Suprapubic skin (tissue), 4 donors: ENCODE data around the gene ATF2. TPM values are rescaled to one million over a fixed set of nuclear protein-coding genes. Genes with fewer than 3 reads are reported as not detected.
"Not testable (repeated sequence)": the region's sequence is repeated elsewhere in the genome, so short reads cannot be mapped to it uniquely, and the experiment has no call there.

ENCODE experiments used
- DNase-seq, 2 donors: peaks; one replicate each; pipeline ENCODE4 v3.0.0-alpha.2; 2019; ENCODE audit warnings: low spot score in 2 of 2
- H3K27ac ChIP-seq: fragments of 200-600 bp; sonication (generic); one replicate; pipeline ENCODE4 v1.5.1; 2019
- H3K27me3 ChIP-seq: fragments of 200-600 bp; sonication (generic); one replicate; pipeline ENCODE4 v1.5.1; 2019
- H3K36me3 ChIP-seq: fragments of 200-600 bp; sonication (generic); one replicate; pipeline ENCODE4 v1.5.1; 2019
- H3K4me1 ChIP-seq: fragments of 200-600 bp; sonication (generic); one replicate; pipeline ENCODE4 v1.5.1; 2019
- H3K4me3 ChIP-seq: fragments of 200-600 bp; sonication (generic); one replicate; pipeline ENCODE4 v1.5.1; 2019; ENCODE audit warnings: mild to moderate bottlenecking
- H3K9me3 ChIP-seq: fragments of 200-600 bp; sonication (generic); one replicate; pipeline ENCODE4 v1.5.1; 2019
- EP300 ChIP-seq: sonication (generic); formaldehyde crosslinking; IDR thresholded peaks from one replicate; pipeline ENCODE4 v1.6.1; 2017; ENCODE audit warnings: antibody characterized with exemption
- POLR2A ChIP-seq, 2 donors: fragments of 450-650 bp; IDR thresholded peaks; one replicate each; pipeline ENCODE4 v1.6.1; 2017; ENCODE audit warnings: antibody characterized with exemption in 2 of 2, mild to moderate bottlenecking in 2 of 2, moderate library complexity in 2 of 2
- POLR2AphosphoS5 ChIP-seq, 3 donors: sonication (generic); formaldehyde crosslinking; IDR thresholded peaks; one replicate each; pipeline ENCODE4 v1.6.1; 2017; ENCODE audit warnings: antibody characterized with exemption in 3 of 3
- WGBS: methylation state at CpG from one replicate; pipeline ENCODE4 v1.1.5; 2018; 5-methylcytosine and 5-hydroxymethylcytosine counted together
- total RNA-seq, 4 donors: library from RNA; depleted of rRNA; stranded (reverse); fragments of >200 nt; gene quantifications; one replicate each; pipeline ENCODE4 v1.1.0, GENCODE V29; 2016
- TF ChIP-seq, protein P1 (sequence below), 2 donors: fragments of 200-600 bp in 1 of 2; fragments of 450-650 bp in 1 of 2; sonication (generic) in 1 of 2; IDR thresholded peaks; one replicate each; pipeline ENCODE4 v1.5.1; 2016 to 2019; ENCODE audit warnings: antibody characterized with exemption in 2 of 2, mild to moderate bottlenecking in 1 of 2, moderate library complexity in 1 of 2

The ATF2 gene
- total RNA-seq, 4 donors from 2014 or later = 22.3 to 46.9 (median 27.0) TPM

DNA sequence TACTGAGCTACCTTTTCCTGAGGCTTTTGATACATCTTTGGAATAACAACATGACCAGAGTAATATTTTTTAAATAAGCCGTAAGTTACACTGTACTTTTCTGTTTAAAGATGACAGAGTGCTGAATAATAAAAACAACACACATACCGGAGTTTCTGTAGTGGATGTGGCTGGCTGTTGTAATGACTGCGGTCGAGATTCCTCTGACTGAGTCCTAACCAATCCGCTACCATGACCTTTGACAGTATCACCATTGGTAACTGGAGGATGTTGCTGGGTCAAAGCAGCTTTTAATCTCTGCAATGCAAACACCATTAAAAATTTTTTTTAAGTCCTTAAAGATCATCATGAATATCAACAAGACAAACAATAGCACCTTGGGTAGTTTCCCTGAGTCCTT, 70.7 kb downstream of the ATF2 start:
- no peak for DNase-seq
- Histone ChIP-seq H3K4me3 (no peak overlapping the region), H3K27me3 (no peaks in the 10 kb centered on the region), H3K27ac (no peak overlapping the region), H3K36me3 (peaks cover 52% of the 10 kb centered on the region), H3K4me1 (no peaks in the 10 kb centered on the region), H3K9me3 (no peaks in the 10 kb centered on the region)
- WGBS = 96% methylated on average over 5 of the region's 5 CpGs
- TF ChIP-seq POLR2A (IDR thresholded peaks at IDR 0.05) = no peak
- TF ChIP-seq, protein P1, sequence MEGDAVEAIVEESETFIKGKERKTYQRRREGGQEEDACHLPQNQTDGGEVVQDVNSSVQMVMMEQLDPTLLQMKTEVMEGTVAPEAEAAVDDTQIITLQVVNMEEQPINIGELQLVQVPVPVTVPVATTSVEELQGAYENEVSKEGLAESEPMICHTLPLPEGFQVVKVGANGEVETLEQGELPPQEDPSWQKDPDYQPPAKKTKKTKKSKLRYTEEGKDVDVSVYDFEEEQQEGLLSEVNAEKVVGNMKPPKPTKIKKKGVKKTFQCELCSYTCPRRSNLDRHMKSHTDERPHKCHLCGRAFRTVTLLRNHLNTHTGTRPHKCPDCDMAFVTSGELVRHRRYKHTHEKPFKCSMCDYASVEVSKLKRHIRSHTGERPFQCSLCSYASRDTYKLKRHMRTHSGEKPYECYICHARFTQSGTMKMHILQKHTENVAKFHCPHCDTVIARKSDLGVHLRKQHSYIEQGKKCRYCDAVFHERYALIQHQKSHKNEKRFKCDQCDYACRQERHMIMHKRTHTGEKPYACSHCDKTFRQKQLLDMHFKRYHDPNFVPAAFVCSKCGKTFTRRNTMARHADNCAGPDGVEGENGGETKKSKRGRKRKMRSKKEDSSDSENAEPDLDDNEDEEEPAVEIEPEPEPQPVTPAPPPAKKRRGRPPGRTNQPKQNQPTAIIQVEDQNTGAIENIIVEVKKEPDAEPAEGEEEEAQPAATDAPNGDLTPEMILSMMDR (IDR thresholded peaks at IDR 0.05) = no peak
- TF ChIP-seq EP300 = no peak
- no peak for TF ChIP-seq POLR2AphosphoS5 (IDR thresholded peaks at IDR 0.05)

- H3K36me3 ChIP-seq = peaks cover 43% of the 10 kb centered on the region
- not testable (repeated sequence) for H3K4me1 ChIP-seq, DNase-seq, H3K27me3 ChIP-seq, H3K4me3 ChIP-seq, H3K27ac ChIP-seq, H3K9me3 ChIP-seq
- 94% methylated on average over 4 of the region's 4 CpGs for WGBS
Observed at GRCh38 chr2:175084117-175084516, 83.9 kb downstream of the ATF2 start.

DNA sequence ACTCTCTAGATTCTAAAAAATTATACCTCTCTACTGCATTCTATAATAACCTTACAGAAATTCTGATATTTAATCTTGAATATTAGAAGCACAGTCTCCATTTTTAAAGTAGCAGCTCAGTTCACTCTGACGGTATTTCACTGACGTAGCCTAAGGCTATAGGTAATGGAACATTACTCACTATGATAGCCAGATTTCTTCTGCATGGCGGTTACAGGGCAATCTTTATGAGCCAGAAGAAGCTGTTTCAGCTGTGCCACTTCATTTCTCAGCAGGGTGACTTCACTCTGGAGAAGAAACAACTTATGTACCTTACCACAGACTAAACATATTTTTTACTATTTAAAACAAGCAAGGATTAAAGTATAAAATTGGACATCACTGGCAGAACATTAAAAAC, 87.5 kb downstream of the ATF2 start:
- Histone ChIP-seq H3K9me3 (no peaks in the 10 kb centered on the region), H3K36me3 (peaks cover 56% of the 10 kb centered on the region), H3K27ac (no peak overlapping the region), H3K4me3 (no peak overlapping the region), H3K27me3 (no peaks in the 10 kb centered on the region), H3K4me1 (no peaks in the 10 kb centered on the region)
- WGBS = 66% methylated on average over 3 of the region's 3 CpGs
- no peak for DNase-seq
- no peak for TF ChIP-seq POLR2A (IDR thresholded peaks at IDR 0.05)
- no peak for TF ChIP-seq EP300
- no peak for TF ChIP-seq POLR2AphosphoS5 (IDR thresholded peaks at IDR 0.05)
- TF ChIP-seq, protein P1 (IDR thresholded peaks at IDR 0.05) = no peak

DNA sequence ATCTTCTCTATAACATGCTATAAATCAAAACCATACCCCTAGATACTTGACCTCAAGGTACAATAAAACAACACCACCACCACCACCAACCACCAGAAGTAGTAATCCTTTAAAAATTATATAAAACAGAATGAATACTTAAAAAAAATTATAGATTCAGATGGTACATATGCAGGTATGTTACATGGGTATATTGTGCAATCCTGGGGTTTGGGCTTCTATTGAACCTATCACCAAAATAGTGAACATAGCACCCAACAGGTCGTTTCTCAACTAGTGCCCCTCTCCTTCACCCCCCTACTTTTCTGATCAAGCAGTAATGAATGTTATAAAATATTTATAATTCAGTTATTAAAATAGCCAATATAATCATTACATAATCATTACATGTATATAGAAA, 91.7 kb downstream of the ATF2 start:
- no peak for DNase-seq
- H3K27me3 ChIP-seq = no peaks in the 10 kb centered on the region
- no peaks in the 10 kb centered on the region for H3K9me3 ChIP-seq
- H3K27ac ChIP-seq = no peak overlapping the region
- H3K36me3 ChIP-seq = peaks cover 64% of the 10 kb centered on the region
- no peak for TF ChIP-seq POLR2AphosphoS5 (IDR thresholded peaks at IDR 0.05)
- TF ChIP-seq POLR2A (IDR thresholded peaks at IDR 0.05) = no peak
- TF ChIP-seq EP300 = no peak
- TF ChIP-seq, protein P1 (IDR thresholded peaks at IDR 0.05) = no peak
- H3K4me3 ChIP-seq = no peak overlapping the region
- H3K4me1 ChIP-seq = no peaks in the 10 kb centered on the region
- WGBS = 83% methylated on average over 1 of the region's 1 CpG

DNA sequence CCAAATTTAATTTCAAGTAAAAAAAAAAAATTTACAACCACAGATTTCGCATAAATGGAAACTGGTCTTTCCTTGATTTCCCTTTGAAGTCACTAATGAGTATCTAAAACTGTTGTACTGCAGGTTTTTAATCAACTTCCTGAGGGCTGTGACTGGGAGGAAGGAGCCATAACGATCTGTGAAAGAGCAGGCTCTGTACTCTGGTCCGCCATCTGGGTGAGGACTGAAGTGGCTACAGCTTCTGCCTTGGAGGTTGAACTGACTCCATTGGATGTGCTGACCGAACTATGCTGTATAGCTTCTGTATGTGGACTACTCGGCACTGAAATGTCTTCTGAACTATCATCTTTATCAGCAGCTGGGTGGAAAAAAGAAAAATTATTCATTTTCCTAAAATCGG, 93.5 kb downstream of the ATF2 start:
- peaks cover 50% of the 10 kb centered on the region for H3K36me3 ChIP-seq
- no peak for TF ChIP-seq EP300
- TF ChIP-seq POLR2AphosphoS5 (IDR thresholded peaks at IDR 0.05) = no peak
- TF ChIP-seq POLR2A (IDR thresholded peaks at IDR 0.05) = no peak
- TF ChIP-seq, protein P1 (IDR thresholded peaks at IDR 0.05) = no peak
- 78% methylated on average over 6 of the region's 6 CpGs for WGBS
- H3K27ac ChIP-seq = no peak overlapping the region
- H3K4me1 ChIP-seq = no peaks in the 10 kb centered on the region
- no peak overlapping the region for H3K4me3 ChIP-seq
- DNase-seq = no peak
- no peaks in the 10 kb centered on the region for H3K9me3 ChIP-seq
- no peaks in the 10 kb centered on the region for H3K27me3 ChIP-seq

- WGBS = 50% methylated on average over 1 of the region's 1 CpG
- no peaks in the 10 kb centered on the region for H3K9me3 ChIP-seq
- H3K27ac ChIP-seq = no peak overlapping the region
- no peaks in the 10 kb centered on the region for H3K27me3 ChIP-seq
- no peak overlapping the region for H3K4me3 ChIP-seq
- no peak for DNase-seq
- no peaks in the 10 kb centered on the region for H3K4me1 ChIP-seq
- TF ChIP-seq POLR2AphosphoS5 (IDR thresholded peaks at IDR 0.05) = no peak
- H3K36me3 ChIP-seq = peaks cover 15% of the 10 kb centered on the region
Observed at GRCh38 chr2:175068534-175068933, 99.5 kb downstream of the ATF2 start.
